CD14-positive monocyte (primary cell): ENCODE measurements around the gene ACAD10. TPM values are rescaled to one million over a fixed set of nuclear protein-coding genes. Genes with fewer than 3 reads are reported as not detected.

ENCODE experiments used
- DNase-seq, 3 donors: peaks; one replicate each; pipeline ENCODE4 v3.0.0-alpha.2; 2011 to 2022
- H2AFZ ChIP-seq: 2 replicates; pipeline ENCODE4 v1.6.0; 2012; ENCODE audit warnings: mild to moderate bottlenecking, low read depth, low read length, inconsistent platforms; ENCODE audit not compliant: insufficient read depth, poor library complexity, severe bottlenecking
- H3K27ac ChIP-seq, 2 donors: 1 replicate in 1 of 2; 2 replicates in 1 of 2; pipeline ENCODE4 v1.5.1; 2012 to 2013; ENCODE audit warnings: low read length in 2 of 2, control low read depth in 1 of 2, inconsistent platforms in 1 of 2, low read depth in 1 of 2, mild to moderate bottlenecking in 1 of 2
- H3K27me3 ChIP-seq, 2 donors: one replicate each; pipeline versions ENCODE4 v1.6.0 to v1.6.1; 2011 to 2013; ENCODE audit warnings: low read length in 2 of 2; ENCODE audit not compliant: control insufficient read depth in 2 of 2, insufficient read depth in 2 of 2
- H3K36me3 ChIP-seq, 2 donors: replicated peaks in 1 of 2; 1 replicate in 1 of 2; 2 replicates in 1 of 2; pipeline versions ENCODE4 v1.5.1 to v1.6.1; 2012 to 2013; ENCODE audit warnings: low read length in 2 of 2, control low read depth in 1 of 2, inconsistent platforms in 1 of 2, mild to moderate bottlenecking in 1 of 2; ENCODE audit not compliant: insufficient read depth in 2 of 2, control insufficient read depth in 1 of 2
- H3K4me1 ChIP-seq, 2 donors: 1 replicate in 1 of 2; 2 replicates in 1 of 2; pipeline versions ENCODE4 v1.5.1 to v1.6.1; 2012 to 2013; ENCODE audit warnings: low read length in 2 of 2, control low read depth in 1 of 2, inconsistent platforms in 1 of 2, mild to moderate bottlenecking in 1 of 2, moderate library complexity in 1 of 2; ENCODE audit not compliant: insufficient read depth in 2 of 2, control insufficient read depth in 1 of 2
- H3K4me2 ChIP-seq: replicated peaks from 2 replicates; pipeline ENCODE3; 2012; ENCODE audit warnings: low read length, moderate library complexity, mild to moderate bottlenecking; ENCODE audit not compliant: poor library complexity, severe bottlenecking; ENCODE audit errors: extremely low read depth
- H3K4me3 ChIP-seq, 3 experiments: fragments of 200-600 bp in 1 of 3; sonication (generic) in 1 of 3; replicated peaks in 1 of 3; 1 replicate in 2 of 3; 2 replicates in 1 of 3; pipeline ENCODE4 v1.5.1; 2011 to 2013; ENCODE audit warnings: low read length in 3 of 3, mild to moderate bottlenecking in 3 of 3, control low read depth in 2 of 3, low read depth in 2 of 3, inconsistent platforms in 1 of 3, moderate library complexity in 1 of 3
- H3K79me2 ChIP-seq: 2 replicates; pipeline ENCODE4 v1.6.0; 2012; ENCODE audit warnings: mild to moderate bottlenecking, control low read depth, inconsistent platforms, low read length, moderate library complexity; ENCODE audit not compliant: insufficient read depth
- H3K9ac ChIP-seq: 2 replicates; pipeline ENCODE4 v1.6.0; 2017; ENCODE audit warnings: low read length, mild to moderate bottlenecking; ENCODE audit not compliant: insufficient read depth, poor library complexity, severe bottlenecking
- H3K9me3 ChIP-seq, 2 donors: replicated peaks in 1 of 2; 1 replicate in 1 of 2; 2 replicates in 1 of 2; pipeline versions ENCODE4 v1.5.1 to v1.6.1; 2012 to 2013; ENCODE audit warnings: low read length in 2 of 2, control low read depth in 1 of 2; ENCODE audit not compliant: control insufficient read depth in 1 of 2, insufficient read depth in 1 of 2
- H4K20me1 ChIP-seq: 2 replicates; pipeline ENCODE4 v1.6.0; 2012; ENCODE audit warnings: mild to moderate bottlenecking, low read length, control low read depth, moderate library complexity; ENCODE audit not compliant: insufficient read depth
- H3K27ac Mint-ChIP-seq, 7 donors: one replicate each; pipeline ENCODE4 v1.8.0; 2020; ENCODE audit warnings: mild to moderate bottlenecking in 7 of 7, mixed read lengths in 7 of 7, moderate library complexity in 6 of 7, inconsistent platforms in 2 of 7
- H3K27me3 Mint-ChIP-seq, 3 donors: one replicate each; pipeline ENCODE4 v1.8.0; 2021 to 2022; ENCODE audit warnings: low read depth in 3 of 3, mild to moderate bottlenecking in 3 of 3, mixed read lengths in 3 of 3, moderate library complexity in 3 of 3, inconsistent platforms in 1 of 3
- H3K36me3 Mint-ChIP-seq, 2 donors: one replicate each; pipeline ENCODE4 v1.8.0; 2020; ENCODE audit warnings: mixed read lengths in 2 of 2, inconsistent platforms in 1 of 2, mild to moderate bottlenecking in 1 of 2
- H3K4me1 Mint-ChIP-seq: one replicate; pipeline ENCODE4 v1.8.0; 2020; ENCODE audit warnings: mild to moderate bottlenecking, mixed read lengths
- H3K4me3 Mint-ChIP-seq, 2 donors: one replicate each; pipeline ENCODE4 v1.8.0; 2020; ENCODE audit warnings: mild to moderate bottlenecking in 2 of 2, mixed read lengths in 2 of 2, moderate library complexity in 1 of 2
- H3K9me3 Mint-ChIP-seq, 7 donors: one replicate each; pipeline ENCODE4 v1.8.0; 2020 to 2022; ENCODE audit warnings: mixed read lengths in 7 of 7, mild to moderate bottlenecking in 6 of 7, moderate library complexity in 6 of 7, inconsistent platforms in 2 of 7
- WGBS: methylation state at CpG from one replicate; pipeline ENCODE4 v1.1.5; 2013; ENCODE audit warnings: missing lambda C conversion rate; ENCODE audit not compliant: insufficient coverage; 5-methylcytosine and 5-hydroxymethylcytosine counted together
- intact Hi-C, 2 donors: fragments of 100-400 bp; cut with micrococcal nuclease; formaldehyde crosslinking; loops; one replicate each; pipeline versions ENCODE4 v1.15.0 to v1.15.1; 2023
- polyA plus RNA-seq, 3 donors: library from polyadenylated mRNA; depleted of rRNA in 1 of 3; unstranded in 2 of 3; stranded (reverse) in 1 of 3; fragments of 300-500 nt in 2 of 3; fragments of >200 nt in 1 of 3; fragmentation: Illumina TruSeq in 2 of 3; gene quantifications; 1 replicate in 2 of 3; 2 replicates in 1 of 3; pipeline ENCODE4 v1.2.3, GENCODE V29; 2012 to 2021
- TF ChIP-seq, protein P1 (sequence below): fragments of 200-600 bp; IDR thresholded peaks from one replicate; pipeline ENCODE4 v1.8.0; 2022; ENCODE audit warnings: antibody characterized with exemption, mild to moderate bottlenecking

The ACAD10 gene
- polyA plus RNA-seq, 3 donors, result 9.4 to 34.3 (median 10.1) TPM

GRCh38 chr12:111653596-111653995 lies 32.3 kb upstream of the ACAD10 start:
- no peaks in the 10 kb centered on the region for H3K27me3 Mint-ChIP-seq
- TF ChIP-seq, protein P1, sequence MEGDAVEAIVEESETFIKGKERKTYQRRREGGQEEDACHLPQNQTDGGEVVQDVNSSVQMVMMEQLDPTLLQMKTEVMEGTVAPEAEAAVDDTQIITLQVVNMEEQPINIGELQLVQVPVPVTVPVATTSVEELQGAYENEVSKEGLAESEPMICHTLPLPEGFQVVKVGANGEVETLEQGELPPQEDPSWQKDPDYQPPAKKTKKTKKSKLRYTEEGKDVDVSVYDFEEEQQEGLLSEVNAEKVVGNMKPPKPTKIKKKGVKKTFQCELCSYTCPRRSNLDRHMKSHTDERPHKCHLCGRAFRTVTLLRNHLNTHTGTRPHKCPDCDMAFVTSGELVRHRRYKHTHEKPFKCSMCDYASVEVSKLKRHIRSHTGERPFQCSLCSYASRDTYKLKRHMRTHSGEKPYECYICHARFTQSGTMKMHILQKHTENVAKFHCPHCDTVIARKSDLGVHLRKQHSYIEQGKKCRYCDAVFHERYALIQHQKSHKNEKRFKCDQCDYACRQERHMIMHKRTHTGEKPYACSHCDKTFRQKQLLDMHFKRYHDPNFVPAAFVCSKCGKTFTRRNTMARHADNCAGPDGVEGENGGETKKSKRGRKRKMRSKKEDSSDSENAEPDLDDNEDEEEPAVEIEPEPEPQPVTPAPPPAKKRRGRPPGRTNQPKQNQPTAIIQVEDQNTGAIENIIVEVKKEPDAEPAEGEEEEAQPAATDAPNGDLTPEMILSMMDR, result no peak
- intact Hi-C loops, result no loop called here

GRCh38 chr12:111655356-111655755 lies 30.5 kb upstream of the ACAD10 start:
- Mint-ChIP-seq H3K9me3 (no peaks in the 10 kb centered on the region), H3K4me3 (no peak overlapping the region), H3K36me3 (peaks cover 69 to 93% of the 10 kb centered on the region in 2 donors), H3K27ac (no peak overlapping the region), H3K27me3 (no peaks in the 10 kb centered on the region), H3K4me1 (no peaks in the 10 kb centered on the region)
- Histone ChIP-seq H2AFZ (no peak overlapping the region), H4K20me1 (no peaks in the 10 kb centered on the region), H3K4me2 (no peak overlapping the region), H3K36me3 (peaks cover 79 to 90% of the 10 kb centered on the region in 2 donors), H3K4me1 (no peaks in the 10 kb centered on the region), H3K9me3 (no peaks in the 10 kb centered on the region), H3K79me2 (no peaks in the 10 kb centered on the region), H3K27ac (no peak overlapping the region), H3K4me3 (no peak overlapping the region), H3K27me3 (no peaks in the 10 kb centered on the region), H3K9ac (no peak overlapping the region)
- intact Hi-C loops, result no loop called here
- TF ChIP-seq, protein P1, result no peak
- no CpG with 5 or more reads among the region's 3 CpGs for WGBS
- DNase-seq, result no peak

More at GRCh38 chr12:111653596-111653995, 32.3 kb upstream of the ACAD10 start:
- H3K4me1 ChIP-seq, result no peaks in the 10 kb centered on the region
- Mint-ChIP-seq H3K36me3 (peaks cover 67 to 92% of the 10 kb centered on the region in 2 donors), H3K9me3 (peaks cover 0 to under 1% (median 0%) of the 10 kb centered on the region in 7 donors), H3K4me1 (no peaks in the 10 kb centered on the region), H3K27ac (no peak overlapping the region), H3K4me3 (no peak overlapping the region)
- no peaks in the 10 kb centered on the region for H3K27me3 ChIP-seq
- H3K4me2 ChIP-seq, result no peak overlapping the region
- H3K27ac ChIP-seq, result no peak overlapping the region
- no peak overlapping the region for H3K9ac ChIP-seq
- WGBS, result 100% methylated on average over 5 of the region's 6 CpGs
- no peak for DNase-seq
- H3K36me3 ChIP-seq, result peaks cover 78 to 90% of the 10 kb centered on the region in 2 donors
- H2AFZ ChIP-seq, result no peak overlapping the region
- no peak overlapping the region for H3K4me3 ChIP-seq
- H3K9me3 ChIP-seq, result no peaks in the 10 kb centered on the region
- H3K79me2 ChIP-seq, result no peaks in the 10 kb centered on the region
- no peaks in the 10 kb centered on the region for H4K20me1 ChIP-seq
